Lung microvascular endothelial cell (primary cell): ENCODE measurements around the gene GGACT. TPM values are rescaled to one million over a fixed set of nuclear protein-coding genes. Genes with fewer than 3 reads are reported as not detected.

Source experiments
- DNase-seq, 2 donors: peaks; one replicate each; pipeline versions ENCODE4 v3.0.0 to v3.0.0-alpha.2; 2010; ENCODE audit warnings: low read depth in 2 of 2
- total RNA-seq: library from RNA; depleted of rRNA; stranded (reverse); fragments of >200 nt; gene quantifications from 2 replicates; pipeline ENCODE4 v1.2.1, GENCODE V29; 2014

GGACT gene
- total RNA-seq, 1 donor from 2014 or later = 2.6 TPM

GRCh38 chr13:100483139-100483538 is 105.5 kb downstream of the GGACT start:
- no peak for DNase-seq

- no peak for DNase-seq
These were observed 107.9 kb downstream of the GGACT start for GRCh38 chr13:100480676-100481075.

Other genes starting within 250 kb of the GGACT start
- gene TMTC4, start 86.0 kb upstream of the GGACT start, total RNA-seq = 31.6 and 40.5 TPM in 2 replicates